ENCODE data around the gene ITGA11. TPM values are rescaled to one million over a fixed set of nuclear protein-coding genes. Genes with fewer than 3 reads are reported as not detected.

The ITGA11 gene
- total and polyA plus RNA-seq, 2 of the 13 experiments (the other 11 are each of a cell fraction or from before 2014, with no cell fraction given) = not detected

DNA sequence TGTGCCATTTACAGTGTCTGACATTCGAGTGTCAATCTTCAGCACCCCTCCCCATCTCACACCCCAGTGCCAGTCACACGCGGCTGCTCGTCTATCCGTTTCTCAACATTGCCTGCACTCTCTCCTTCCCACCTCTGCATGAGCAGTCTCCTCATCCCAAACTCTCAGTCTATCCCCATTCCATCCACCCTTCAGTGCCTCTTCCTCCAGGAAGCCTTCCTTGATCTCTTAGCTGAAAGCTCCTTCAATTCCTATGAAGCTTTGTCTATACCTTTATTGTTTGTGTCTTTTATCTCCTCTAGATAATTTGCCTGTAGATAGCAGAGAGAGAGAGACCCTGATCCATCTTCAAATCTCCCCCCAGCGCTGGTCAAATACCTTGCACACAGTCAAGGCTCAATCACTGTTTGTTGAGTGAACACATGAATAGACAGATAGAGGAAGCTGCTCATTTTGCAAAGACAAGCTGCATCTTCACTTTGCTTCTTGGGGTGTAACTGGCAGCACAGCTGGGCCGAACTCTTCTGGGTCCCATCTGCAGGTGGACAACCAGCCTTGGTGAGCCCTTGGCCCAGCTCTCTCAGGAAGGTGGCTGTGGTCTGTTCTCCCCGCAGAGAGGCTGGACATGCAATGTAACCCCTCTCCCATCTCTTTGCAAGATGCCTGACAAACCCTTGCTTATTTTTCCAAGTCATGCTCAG, 52.8 kb downstream of the ITGA11 start:
- Histone ChIP-seq H3K9me3 (ENCODE audit: low read length) (no peaks in the 10 kb centered on the region), H3K36me3 (replicated peaks in 1 of 2; ENCODE audit: control insufficient read depth in 1 of 2, insufficient read depth in 2 of 2, low read length in 2 of 2) (no peaks in the 10 kb centered on the region), H3K4me3 (replicated peaks in 1 of 3; ENCODE audit: insufficient read depth in 1 of 3, low read depth in 2 of 3, low read length in 3 of 3) (no peak overlapping the region), H2AFZ (ENCODE audit: low read length) (no peak overlapping the region), H3K79me2 (ENCODE audit: insufficient read depth, low read length) (no peaks in the 10 kb centered on the region), H3K4me2 (ENCODE audit: low read depth, low read length) (no peak overlapping the region), H3K9ac (ENCODE audit: insufficient read depth, low read depth, low read length) (no peak overlapping the region), H3K4me1 (ENCODE audit: insufficient read depth, low read length) (peaks cover 10% of the 10 kb centered on the region), H3K27me3 (ENCODE audit: control insufficient read depth in 1 of 2, insufficient read depth in 2 of 2, low read length in 2 of 2) (peaks cover 0 to 3% of the 10 kb centered on the region in 2 experiments; a peak in 2 of 5 replicates), H4K20me1 (ENCODE audit: insufficient read depth, low read length) (no peaks in the 10 kb centered on the region), H3K27ac (ENCODE audit: extremely low read length, insufficient read depth, low read length) (no peak overlapping the region)
- BruUV-seq (replicated peaks) = no TSS peak
- in situ Hi-C loops (cut with HindIII; ENCODE audit: extremely low pct_ligation_motif_present, low pct_unique_long_range_greater_than_20kb) (no loop called here), intact Hi-C loops (cut with micrococcal nuclease; ENCODE audit: unreplicated experiment) (no loop called here)
- POLR2A ChIA-PET = no interaction called here
- TF ChIP-seq NONO (IDR thresholded peaks at IDR 0.05) = no peak
- no peak for TF ChIP-seq NONO (CRISPR knock-in tag; conservative IDR thresholded peaks at IDR 0.05)
- TF ChIP-seq FUBP1 (CRISPR knock-in tag; IDR thresholded peaks at IDR 0.05; ENCODE audit: borderline replicate concordance) = no peak
- TF ChIP-seq DNMT3B (CRISPR knock-in tag; conservative IDR thresholded peaks at IDR 0.05) = no peak
- no peak for TF ChIP-seq ZNF570 (CRISPR knock-in tag; IDR thresholded peaks at IDR 0.05; ENCODE audit: borderline replicate concordance)
- no peak for TF ChIP-seq SALL1 (CRISPR knock-in tag; IDR thresholded peaks at IDR 0.05)
- no peak for TF ChIP-seq ZNF274 (CRISPR knock-in tag; IDR thresholded peaks at IDR 0.05)
- no peak for TF ChIP-seq SCMH1 (CRISPR knock-in tag; IDR thresholded peaks at IDR 0.05; ENCODE audit: borderline replicate concordance)
- TF ChIP-seq RAD51 (IDR thresholded peaks at IDR 0.05; ENCODE audit: borderline replicate concordance) = no peak
- TF ChIP-seq ZNF562 (CRISPR knock-in tag; IDR thresholded peaks at IDR 0.05; ENCODE audit: borderline replicate concordance) = no peak
- TF ChIP-seq, protein P1, sequence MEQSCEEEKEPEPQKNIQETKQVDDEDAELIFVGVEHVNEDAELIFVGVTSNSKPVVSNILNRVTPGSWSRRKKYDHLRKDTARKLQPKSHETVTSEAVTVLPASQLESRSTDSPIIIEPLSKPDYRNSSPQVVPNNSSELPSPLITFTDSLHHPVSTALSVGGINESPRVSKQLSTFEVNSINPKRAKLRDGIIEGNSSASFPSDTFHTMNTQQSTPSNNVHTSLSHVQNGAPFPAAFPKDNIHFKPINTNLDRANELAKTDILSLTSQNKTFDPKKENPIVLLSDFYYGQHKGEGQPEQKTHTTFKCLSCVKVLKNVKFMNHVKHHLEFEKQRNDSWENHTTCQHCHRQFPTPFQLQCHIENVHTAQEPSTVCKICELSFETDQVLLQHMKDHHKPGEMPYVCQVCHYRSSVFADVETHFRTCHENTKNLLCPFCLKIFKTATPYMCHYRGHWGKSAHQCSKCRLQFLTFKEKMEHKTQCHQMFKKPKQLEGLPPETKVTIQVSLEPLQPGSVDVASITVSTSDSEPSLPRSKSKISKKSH (CRISPR knock-in tag; IDR thresholded peaks at IDR 0.05; ENCODE audit: borderline replicate concordance) = no peak
- TF ChIP-seq, protein P2, sequence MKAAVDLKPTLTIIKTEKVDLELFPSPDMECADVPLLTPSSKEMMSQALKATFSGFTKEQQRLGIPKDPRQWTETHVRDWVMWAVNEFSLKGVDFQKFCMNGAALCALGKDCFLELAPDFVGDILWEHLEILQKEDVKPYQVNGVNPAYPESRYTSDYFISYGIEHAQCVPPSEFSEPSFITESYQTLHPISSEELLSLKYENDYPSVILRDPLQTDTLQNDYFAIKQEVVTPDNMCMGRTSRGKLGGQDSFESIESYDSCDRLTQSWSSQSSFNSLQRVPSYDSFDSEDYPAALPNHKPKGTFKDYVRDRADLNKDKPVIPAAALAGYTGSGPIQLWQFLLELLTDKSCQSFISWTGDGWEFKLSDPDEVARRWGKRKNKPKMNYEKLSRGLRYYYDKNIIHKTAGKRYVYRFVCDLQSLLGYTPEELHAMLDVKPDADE (CRISPR knock-in tag; IDR thresholded peaks at IDR 0.05) = no peak
- CTCF ChIA-PET (ENCODE audit: low intra/inter-chr PET ratio, low total read pairs) = no interaction called here
- 48% methylated on average over 7 of the region's 8 CpGs for WGBS (ENCODE audit: low lambda C conversion rate)
- ATAC-seq (no peak), FAIRE-seq (no peak), DNase-seq (ENCODE audit: low spot score) (no peak)
